ENCODE measurements around the gene SKI.

DNA sequence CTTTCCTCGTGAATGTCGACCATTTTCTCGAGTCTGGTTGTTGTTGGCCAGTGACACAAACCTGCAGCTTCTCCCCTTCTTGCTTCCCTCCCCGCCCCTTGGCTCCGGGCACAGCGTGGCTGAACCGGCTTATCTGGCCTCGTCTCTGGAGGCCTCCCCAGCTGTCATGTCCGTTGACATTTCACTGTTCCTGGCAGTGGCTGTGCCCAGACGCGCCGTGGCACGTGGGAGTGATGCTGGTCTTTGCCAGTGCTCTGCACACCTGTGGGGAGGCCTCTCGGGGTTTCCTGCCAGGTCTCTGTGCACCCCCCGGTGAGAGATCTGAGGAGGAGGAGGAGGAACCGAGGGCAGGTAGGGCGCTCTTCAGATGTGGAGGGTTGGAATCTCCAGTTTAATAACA is 23.7 kb downstream of the SKI start:
- TF ChIP-seq, protein P1, sequence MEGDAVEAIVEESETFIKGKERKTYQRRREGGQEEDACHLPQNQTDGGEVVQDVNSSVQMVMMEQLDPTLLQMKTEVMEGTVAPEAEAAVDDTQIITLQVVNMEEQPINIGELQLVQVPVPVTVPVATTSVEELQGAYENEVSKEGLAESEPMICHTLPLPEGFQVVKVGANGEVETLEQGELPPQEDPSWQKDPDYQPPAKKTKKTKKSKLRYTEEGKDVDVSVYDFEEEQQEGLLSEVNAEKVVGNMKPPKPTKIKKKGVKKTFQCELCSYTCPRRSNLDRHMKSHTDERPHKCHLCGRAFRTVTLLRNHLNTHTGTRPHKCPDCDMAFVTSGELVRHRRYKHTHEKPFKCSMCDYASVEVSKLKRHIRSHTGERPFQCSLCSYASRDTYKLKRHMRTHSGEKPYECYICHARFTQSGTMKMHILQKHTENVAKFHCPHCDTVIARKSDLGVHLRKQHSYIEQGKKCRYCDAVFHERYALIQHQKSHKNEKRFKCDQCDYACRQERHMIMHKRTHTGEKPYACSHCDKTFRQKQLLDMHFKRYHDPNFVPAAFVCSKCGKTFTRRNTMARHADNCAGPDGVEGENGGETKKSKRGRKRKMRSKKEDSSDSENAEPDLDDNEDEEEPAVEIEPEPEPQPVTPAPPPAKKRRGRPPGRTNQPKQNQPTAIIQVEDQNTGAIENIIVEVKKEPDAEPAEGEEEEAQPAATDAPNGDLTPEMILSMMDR (IDR thresholded peaks at IDR 0.05) = no peak
- no peak for TF ChIP-seq POLR2A (IDR thresholded peaks at IDR 0.05)
